Body of pancreas (tissue), 4 donors: ENCODE measurements around the gene NPAS1.

Experiments used
- POLR2A ChIP-seq, 3 donors: fragments of 450-650 bp; IDR thresholded peaks; one replicate each; pipeline ENCODE4 v1.6.1; 2016; ENCODE audit warnings: antibody characterized with exemption in 3 of 3, mild to moderate bottlenecking in 2 of 3
- TF ChIP-seq, protein P1 (sequence below), 7 experiments: fragments of 450-650 bp in 4 of 7; fragments of 200-600 bp in 3 of 7; sonication (generic) in 3 of 7; IDR thresholded peaks; one replicate each; pipeline ENCODE4 v1.5.1; 2016 to 2019; ENCODE audit warnings: antibody characterized with exemption in 7 of 7

DNA sequence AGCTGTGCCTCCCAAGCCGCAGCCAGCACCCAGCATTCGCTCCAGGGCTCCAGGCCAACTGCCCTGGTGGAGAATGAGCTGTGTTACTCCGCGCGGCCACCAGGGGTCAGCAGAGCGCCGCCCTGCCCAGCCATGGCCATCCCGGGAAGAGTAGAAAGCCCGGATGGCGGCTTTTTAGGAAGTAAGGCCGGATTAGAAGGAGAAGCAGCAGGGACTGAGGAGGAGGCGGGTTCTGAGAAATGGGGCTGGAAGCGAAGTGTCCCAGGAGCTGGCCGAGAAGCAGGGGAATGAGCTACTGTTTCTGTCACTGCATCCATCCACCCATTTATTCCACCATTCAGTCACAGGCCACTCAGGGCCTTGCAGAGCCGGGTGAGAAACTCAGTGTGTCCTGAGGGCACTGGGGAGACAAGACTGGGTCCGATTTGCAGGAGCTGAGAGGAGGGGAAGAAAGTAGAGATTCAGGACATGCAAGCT, 6.6 kb upstream of the NPAS1 start:
- TF ChIP-seq, protein P1, sequence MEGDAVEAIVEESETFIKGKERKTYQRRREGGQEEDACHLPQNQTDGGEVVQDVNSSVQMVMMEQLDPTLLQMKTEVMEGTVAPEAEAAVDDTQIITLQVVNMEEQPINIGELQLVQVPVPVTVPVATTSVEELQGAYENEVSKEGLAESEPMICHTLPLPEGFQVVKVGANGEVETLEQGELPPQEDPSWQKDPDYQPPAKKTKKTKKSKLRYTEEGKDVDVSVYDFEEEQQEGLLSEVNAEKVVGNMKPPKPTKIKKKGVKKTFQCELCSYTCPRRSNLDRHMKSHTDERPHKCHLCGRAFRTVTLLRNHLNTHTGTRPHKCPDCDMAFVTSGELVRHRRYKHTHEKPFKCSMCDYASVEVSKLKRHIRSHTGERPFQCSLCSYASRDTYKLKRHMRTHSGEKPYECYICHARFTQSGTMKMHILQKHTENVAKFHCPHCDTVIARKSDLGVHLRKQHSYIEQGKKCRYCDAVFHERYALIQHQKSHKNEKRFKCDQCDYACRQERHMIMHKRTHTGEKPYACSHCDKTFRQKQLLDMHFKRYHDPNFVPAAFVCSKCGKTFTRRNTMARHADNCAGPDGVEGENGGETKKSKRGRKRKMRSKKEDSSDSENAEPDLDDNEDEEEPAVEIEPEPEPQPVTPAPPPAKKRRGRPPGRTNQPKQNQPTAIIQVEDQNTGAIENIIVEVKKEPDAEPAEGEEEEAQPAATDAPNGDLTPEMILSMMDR (IDR thresholded peaks at IDR 0.05) = peak; percentile 95 to 99 (median 97)
- no peak for TF ChIP-seq POLR2A (IDR thresholded peaks at IDR 0.05)
